K562 (cell line): ENCODE data around the gene RSPH10B. TPM values are rescaled to one million over a fixed set of nuclear protein-coding genes. Genes with fewer than 3 reads are reported as not detected.

Experiments
- ATAC-seq: fragments of 200-7000 bp; cut with Tn5 transposase; 3 replicates; pipeline ENCODE4 v1.9.1; 2020; ENCODE audit warnings: moderate library complexity
- BruUV-seq: library from RNA; stranded (reverse); fragments of 400-500 nt; replicated peaks from 2 replicates; lab custom pipeline; 2021; lab: Mats Ljungman, UMichigan
- CTCF ChIA-PET: fragments of 300-600 bp; formaldehyde crosslinking; extraction: SDS; loops from one replicate; lab custom pipeline; 2021; ENCODE audit warnings: low intra/inter-chr PET ratio; lab: Yijun Ruan, JAX
- POLR2A ChIA-PET: fragments of 300-600, 350-650 bp; sonication (Branson Sonifier 250); formaldehyde crosslinking; extraction: SDS; loops from one replicate; lab custom pipeline; 2021; ENCODE audit warnings: antibody characterized with exemption, inconsistent platforms; lab: Yijun Ruan, JAX
- DNase-seq, 4 experiments: peaks; one replicate each; pipeline versions ENCODE4 v3.0.0 to v3.0.0-alpha.2; 2011 to 2018; ENCODE audit warnings: low spot score in 3 of 4, mixed read lengths in 3 of 4; ENCODE audit errors: extremely low read depth in 1 of 4
- FAIRE-seq: peaks from 2 replicates; lab custom pipeline; 2011; peaks lifted over from hg19 to GRCh38; lab: Jason Lieb, UNC
- H2AFZ ChIP-seq: 2 replicates; pipeline ENCODE4 v1.6.0; 2011; ENCODE audit warnings: low read depth, low read length, control low read depth, inconsistent platforms
- H3K27ac ChIP-seq: fragments of 200-600 bp; 3 replicates; pipeline ENCODE4 v1.8.0; 2011; ENCODE audit warnings: low read depth, mild to moderate bottlenecking, control low read depth, inconsistent platforms, low read length, moderate library complexity, mixed read lengths; ENCODE audit errors: extremely low read depth
- H3K27me3 ChIP-seq, 2 experiments: fragments of 300-600 bp in 1 of 2; 2 replicates in 1 of 2; 3 replicates in 1 of 2; pipeline versions ENCODE4 v1.6.0 to v1.8.0; 2011; ENCODE audit warnings: inconsistent platforms in 2 of 2, low read length in 2 of 2, mild to moderate bottlenecking in 1 of 2, mixed read lengths in 1 of 2, moderate library complexity in 1 of 2; ENCODE audit not compliant: control insufficient read depth in 2 of 2, insufficient read depth in 2 of 2
- H3K36me3 ChIP-seq: fragments of 300-600 bp; 3 replicates; pipeline ENCODE4 v1.8.0; 2011; ENCODE audit warnings: mild to moderate bottlenecking, low read length, inconsistent platforms; ENCODE audit not compliant: control insufficient read depth, insufficient read depth
- H3K4me1 ChIP-seq, 2 experiments: fragments of 200-600 bp in 1 of 2; replicated peaks in 1 of 2; 2 replicates in 1 of 2; 3 replicates in 1 of 2; pipeline versions ENCODE4 v1.5.1 to v1.8.0; 2011; ENCODE audit warnings: inconsistent platforms in 2 of 2, low read length in 2 of 2, mild to moderate bottlenecking in 1 of 2, mixed read lengths in 1 of 2, moderate library complexity in 1 of 2; ENCODE audit not compliant: control insufficient read depth in 2 of 2, insufficient read depth in 2 of 2
- H3K4me2 ChIP-seq: 2 replicates; pipeline ENCODE4 v1.6.1; 2011; ENCODE audit warnings: low read length, control low read depth, inconsistent platforms, mixed read lengths; ENCODE audit not compliant: insufficient read depth
- H3K4me3 ChIP-seq: fragments of 200-600 bp; sonication (generic), shearing (Covaris generic); 2 replicates; pipeline ENCODE4 v1.5.1; 2016; ENCODE audit warnings: control low read depth, inconsistent platforms
- H3K79me2 ChIP-seq: fragments of 200-600 bp; 3 replicates; pipeline ENCODE4 v1.8.0; 2011; ENCODE audit warnings: low read length, inconsistent platforms; ENCODE audit not compliant: control insufficient read depth, insufficient read depth
- H3K9ac ChIP-seq, 2 experiments: 2 replicates each; pipeline versions ENCODE4 v1.6.0 to v1.6.1; 2011; ENCODE audit warnings: low read depth in 2 of 2, low read length in 2 of 2, control low read depth in 1 of 2, inconsistent platforms in 1 of 2, mild to moderate bottlenecking in 1 of 2, mixed read lengths in 1 of 2; ENCODE audit not compliant: insufficient read depth in 1 of 2
- H3K9me1 ChIP-seq: one replicate; pipeline ENCODE4 v1.6.0; 2011; ENCODE audit warnings: inconsistent platforms, mild to moderate bottlenecking, low read length, moderate library complexity; ENCODE audit not compliant: control insufficient read depth, insufficient read depth
- H3K9me3 ChIP-seq: replicated peaks from 2 replicates; pipeline ENCODE4 v1.5.1; 2011; ENCODE audit warnings: low read depth, low read length, inconsistent platforms; ENCODE audit not compliant: control insufficient read depth, insufficient read depth
- H4K20me1 ChIP-seq: replicated peaks from 2 replicates; pipeline ENCODE4 v1.6.1; 2011; ENCODE audit warnings: low read length, inconsistent platforms, mixed read lengths; ENCODE audit not compliant: control insufficient read depth, insufficient read depth
- CTBP1 ChIP-seq: fragments of 450-650 bp; IDR thresholded peaks from 2 replicates; pipeline ENCODE4 v1.6.1; 2016; ENCODE audit warnings: borderline replicate concordance
- CTCFL ChIP-seq: IDR thresholded peaks from 2 replicates; pipeline ENCODE4 v1.6.1; 2011; ENCODE audit warnings: borderline replicate concordance, low read depth, mild to moderate bottlenecking, moderate library complexity, low read length; ENCODE audit not compliant: insufficient read depth, poor library complexity, severe bottlenecking
- DDX20 ChIP-seq: fragments of 450-650 bp; IDR thresholded peaks from 2 replicates; pipeline ENCODE4 v1.6.1; 2016; ENCODE audit warnings: missing genetic modification characterization, low read depth, mild to moderate bottlenecking, missing compliant biosample characterization, moderate library complexity
- DIDO1 ChIP-seq: fragments of 450-650 bp; IDR thresholded peaks from 2 replicates; pipeline ENCODE4 v1.6.1; 2016; ENCODE audit warnings: low read depth, missing biosample characterization, missing genetic modification characterization
- FOXJ2 ChIP-seq: fragments of 200-800 bp; sonication (Bioruptor generic); IDR thresholded peaks from 2 replicates; pipeline ENCODE4 v1.6.1; 2016; ENCODE audit warnings: missing genetic modification characterization, missing compliant biosample characterization
- MAFF ChIP-seq: IDR thresholded peaks from 2 replicates; pipeline ENCODE4 v1.6.1; 2012; ENCODE audit warnings: low read length, improper control_type of control experiment
- MYNN ChIP-seq, 2 experiments: sonication (generic); formaldehyde crosslinking in 1 of 2; IDR thresholded peaks; 2 replicates each; pipeline versions ENCODE4 v1.5.0 to v1.6.1; 2016 to 2020; ENCODE audit warnings: antibody characterized with exemption in 1 of 2, missing genetic modification reagents in 1 of 2
- NCOA2 ChIP-seq, 2 experiments: fragments of 450-650 bp; IDR thresholded peaks; 2 replicates each; pipeline ENCODE4 v1.6.1; 2018; ENCODE audit warnings: mild to moderate bottlenecking in 2 of 2, moderate library complexity in 1 of 2; ENCODE audit not compliant: partially characterized antibody in 2 of 2
- NFE2 ChIP-seq: IDR thresholded peaks from 2 replicates; pipeline ENCODE4 v1.6.1; 2014; ENCODE audit warnings: antibody characterized with exemption, low read depth
- PCBP2 ChIP-seq: fragments of 200-400 bp; formaldehyde crosslinking; IDR thresholded peaks from 2 replicates; pipeline ENCODE4 v1.6.1; 2018; ENCODE audit warnings: low read length, low read depth, mild to moderate bottlenecking, moderate library complexity; ENCODE audit not compliant: poor library complexity, severe bottlenecking
- RBM25 ChIP-seq: fragments of 200-400 bp; formaldehyde crosslinking; IDR thresholded peaks from 2 replicates; pipeline ENCODE4 v1.6.1; 2018; ENCODE audit warnings: low read length, low read depth, moderate library complexity; ENCODE audit not compliant: severe bottlenecking
- SMAD1 ChIP-seq: fragments of 150-350 bp; IDR thresholded peaks from 2 replicates; pipeline ENCODE4 v1.6.1; 2014; ENCODE audit warnings: low read length, low read depth; ENCODE audit not compliant: partially characterized antibody
- TFAM ChIP-seq: fragments of 250-450 bp; sonication (Bioruptor Pico); conservative IDR thresholded peaks from 2 replicates; pipeline ENCODE4 v1.5.0; 2021; ENCODE audit warnings: mild to moderate bottlenecking, moderate library complexity
- ZNF232 ChIP-seq: sonication (generic); formaldehyde crosslinking; IDR thresholded peaks from 2 replicates; pipeline ENCODE4 v1.8.0; 2022; ENCODE audit warnings: mild to moderate bottlenecking, missing genetic modification reagents
- ZNF408 ChIP-seq: fragments of 250-450 bp; sonication (Bioruptor Pico); IDR thresholded peaks from 2 replicates; pipeline ENCODE4 v1.4.0; 2020; ENCODE audit warnings: low read depth, mild to moderate bottlenecking, moderate library complexity
- ZNF512 ChIP-seq: IDR thresholded peaks from 2 replicates; pipeline ENCODE4 v1.6.1; 2016; ENCODE audit warnings: missing genetic modification characterization, missing compliant biosample characterization
- ZNF766 ChIP-seq: fragments of 200-800 bp; sonication (Bioruptor generic); conservative IDR thresholded peaks from 2 replicates; pipeline ENCODE4 v1.6.1; 2016; ENCODE audit warnings: missing genetic modification characterization, missing compliant biosample characterization
- WGBS: fragments of 100-300 bp; shearing (Covaris generic); methylation state at CpG from one replicate; pipeline ENCODE4 v1.1.6; 2016; ENCODE audit warnings: low coverage, mixed read lengths; ENCODE audit not compliant: insufficient coverage; ENCODE audit errors: missing lambda C conversion rate; 5-methylcytosine and 5-hydroxymethylcytosine counted together
- in situ Hi-C: fragments of 300-500 bp; cut with MboI; formaldehyde crosslinking; loops from 4 replicates; pipeline ENCODE4 v1.15.0; 2018; ENCODE audit warnings: inconsistent platforms, mixed read lengths
- intact Hi-C: fragments of 100-400 bp; cut with micrococcal nuclease; formaldehyde crosslinking; loops from 2 replicates; pipeline ENCODE4 v1.14.2; 2022
- polyA plus RNA-seq, 8 experiments: library from polyadenylated mRNA; depleted of rRNA in 4 of 8; stranded (reverse) in 5 of 8; unstranded in 3 of 8; fragments of >200 nt; fragmentation: Nextera tagmentation in 2 of 8; fragmentation: Illumina TruSeq in 1 of 8; extraction: Ambion mirVana in 2 of 8; extraction: Trizol in 1 of 8; gene quantifications; 2 replicates each; pipeline versions ENCODE4 v1.2.1 to v1.2.3, GENCODE V29; 2011 to 2014; ENCODE audit warnings: inconsistent platforms in 1 of 8, missing spikeins in 1 of 8
- total RNA-seq, 7 experiments: library from RNA; depleted of rRNA in 6 of 7; stranded (reverse); fragments of >200 nt in 6 of 7; fragmentation: Illumina TruSeq in 2 of 7; extraction: Trizol in 2 of 7; gene quantifications; 2 replicates each; pipeline versions ENCODE4 v1.2.1 to v1.2.3, GENCODE V29; 2011 to 2021; ENCODE audit warnings: low replicate concordance in 1 of 7

The RSPH10B gene
- total and polyA plus RNA-seq, 9 of the 15 experiments (the other 6 are each of a cell fraction or from before 2014, with no cell fraction given) = 0.01 to 0.09 TPM; not detected in 7

- no peaks in the 10 kb centered on the region for H3K9me1 ChIP-seq
- ChIA-PET CTCF (interaction anchor here (0.5 kb wide), 1 partner anchor 585 kb away, joined by 3 read pairs; no protein-coding TSS in a partner anchor), POLR2A (interaction anchor here (0.6 to 2.0 kb wide), 10 partner anchors 9 to 153 kb away, joined by 3 to 15 read pairs (median 4); no protein-coding TSS in a partner anchor)
- intact Hi-C loops = loop anchor here (2.0 kb wide), 2 partner anchors 16 to 48 kb away; no protein-coding TSS in a partner anchor
- H3K27ac ChIP-seq = peak within 1 kb of the TSS; percentile 99
- DNase-seq (peak; percentile 94 to 98 (median 96)), ATAC-seq (peak; percentile 92), FAIRE-seq (peak; percentile 95)
- peaks cover 12 to 15% of the 10 kb centered on the region in 2 experiments; a peak in 4 of 5 replicates for H3K4me1 ChIP-seq
- no peaks in the 10 kb centered on the region for H3K27me3 ChIP-seq
- peak within 1 kb of the TSS; percentile 84 to 99 for H3K9ac ChIP-seq
- H2AFZ ChIP-seq = peak within 1 kb of the TSS; percentile 96
- in situ Hi-C loops = no loop called here
- TSS peak; percentile 76 for BruUV-seq
- no peaks in the 10 kb centered on the region for H4K20me1 ChIP-seq
- peaks cover 36% of the 10 kb centered on the region; the same call in 2 of the 3 replicates for H3K36me3 ChIP-seq
- peaks cover 53% of the 10 kb centered on the region for H3K79me2 ChIP-seq
- peak within 1 kb of the TSS; percentile 65 for H3K4me3 ChIP-seq
- WGBS = 1% methylated on average over 70 of the region's 84 CpGs
- H3K9me3 ChIP-seq = no peaks in the 10 kb centered on the region
- peak within 1 kb of the TSS; percentile 85 for H3K4me2 ChIP-seq
- TF ChIP-seq MYNN (IDR thresholded peaks at IDR 0.05) (no peak), MYNN (CRISPR knock-in tag; IDR thresholded peaks at IDR 0.05) (no peak), ZNF232 (no peak), DIDO1 (no peak), TFAM (CRISPR knock-in tag) (no peak), FOXJ2 (tag) (no peak), CTBP1 (peak; percentile 79), DDX20 (no peak), ZNF766 (CRISPR knock-in tag) (no peak), PCBP2 (no peak), NFE2 (no peak), ZNF512 (tag) (no peak), NCOA2 (IDR thresholded peaks at IDR 0.05; ENCODE audit: partially characterized antibody in 2 of 2) (no peak), CTCFL (peak; percentile 36), MAFF (no peak), RBM25 (peak; percentile 85), SMAD1 (no peak), ZNF408 (no peak)
Measured at GRCh38 chr7:6008668-6009611, 38.5 kb upstream of the RSPH10B start, which contains the start of the genes AIMP2 and PMS2. AIMP2 (plus strand) TSS chr7:6009272; CDS start chr7:6009364, 92 bp downstream. PMS2 (minus strand) TSS chr7:6009049; CDS start chr7:6009019, 30 bp downstream.
